GM18502 (cell line): Measurements from ENCODE around the gene SMIM26.

ENCODE experiments used
- ATAC-seq: cut with Tn5 transposase; IDR thresholded peaks from one replicate; pipeline ENCODE4 v1.9.1; 2021; ENCODE audit warnings: mild to moderate bottlenecking; ENCODE audit not compliant: unreplicated experiment, poor library complexity

The SMIM26 gene

GRCh38 chr20:18578581-18578980 is 11.3 kb downstream of the SMIM26 start:
- ATAC-seq = no peak

GRCh38 chr20:18580012-18580411 is 12.8 kb downstream of the SMIM26 start:
- ATAC-seq = no peak

GRCh38 chr20:18585134-18585533 is 17.9 kb downstream of the SMIM26 start:
- no peak for ATAC-seq

GRCh38 chr20:18587665-18588573 is 20.7 kb downstream of the SMIM26 start, which contains the start of gene DTD1:
DTD1 (plus strand) TSS chr20:18588054; CDS start chr20:18588073, 19 bp downstream.
- peak; percentile 95 for ATAC-seq

GRCh38 chr20:18588574-18588933 is 21.3 kb downstream of the SMIM26 start:
- no peak for ATAC-seq

- ATAC-seq = no peak
Measured at GRCh38 chr20:18589941-18590674, 22.9 kb downstream of the SMIM26 start.

GRCh38 chr20:18596270-18596669 is 29.0 kb downstream of the SMIM26 start:
- ATAC-seq = no peak

- ATAC-seq = no peak
Measured at GRCh38 chr20:18609741-18610140, 42.5 kb downstream of the SMIM26 start.

GRCh38 chr20:18611492-18611891 is 44.3 kb downstream of the SMIM26 start:
- ATAC-seq = no peak

- ATAC-seq = no peak
Measured at GRCh38 chr20:18613553-18613952, 46.3 kb downstream of the SMIM26 start.

- no peak for ATAC-seq
Measured at GRCh38 chr20:18614244-18614643, 47.0 kb downstream of the SMIM26 start.

- no peak for ATAC-seq
Measured at GRCh38 chr20:18615020-18615650, 47.9 kb downstream of the SMIM26 start.
